ENCODE data around the gene ZNF839. TPM values are rescaled to one million over a fixed set of nuclear protein-coding genes. Genes with fewer than 3 reads are reported as not detected.

The ZNF839 gene
- polyA plus RNA-seq, 1 of the 3 experiments (the other 2 are of a cell fraction) = 15.4 TPM

GRCh38 chr14:102280376-102280962 lies 39.1 kb upstream of the ZNF839 start (continued):
- TF ChIP-seq RXRA (IDR thresholded peaks at IDR 0.05; ENCODE audit: borderline replicate concordance, low read depth) = no peak
- TF ChIP-seq YY1 (IDR thresholded peaks at IDR 0.05; ENCODE audit: low read depth) = no peak
- TF ChIP-seq EP300 (IDR thresholded peaks at IDR 0.05; ENCODE audit: borderline replicate concordance in 1 of 2, low read depth in 1 of 2, low read length in 1 of 2) = peak in 1 of 2 experiments; percentile 52; a peak in 1 of 4 replicates
- peak; percentile 54; the same call in 1 of the 2 replicates for TF ChIP-seq FOSL2 (IDR thresholded peaks at IDR 0.05; ENCODE audit: borderline replicate concordance, low read depth)
- TF ChIP-seq SMC3 (IDR thresholded peaks at IDR 0.05; ENCODE audit: low read depth, low read length) = no peak
- TF ChIP-seq SIN3A (IDR thresholded peaks at IDR 0.05; ENCODE audit: borderline replicate concordance, low read depth, low read length) = no peak
- no peak for TF ChIP-seq CTCF (IDR thresholded peaks at IDR 0.05)
- no peak for TF ChIP-seq CHD2 (IDR thresholded peaks at IDR 0.05; ENCODE audit: low read length, partially characterized antibody)

GRCh38 chr14:102282751-102283465 lies 36.6 kb upstream of the ZNF839 start:
- no peaks in the 10 kb centered on the region for H3K9me3 ChIP-seq
- no peak overlapping the region for H3K4me3 ChIP-seq (ENCODE audit: low read depth in 2 of 2, low read length in 1 of 2)
- POLR2A ChIA-PET = no interaction called here
- H3K9ac ChIP-seq = no peak overlapping the region
- H3K27ac ChIP-seq (ENCODE audit: low read depth in 2 of 2, low read length in 1 of 2) = no peak overlapping the region
- H3K79me2 ChIP-seq (ENCODE audit: insufficient read depth) = no peaks in the 10 kb centered on the region
- CTCF ChIA-PET = interaction anchor here (1.3 to 1.4 kb wide), 3 partner anchors 30 to 32 kb away, joined by 3 to 4 read pairs (median 3); no protein-coding TSS in a partner anchor
- no peaks in the 10 kb centered on the region for H3K36me3 ChIP-seq (replicated peaks in 1 of 2; ENCODE audit: control insufficient read depth in 1 of 2, insufficient read depth in 2 of 2, low read length in 1 of 2)
- TF ChIP-seq NRF1 (IDR thresholded peaks at IDR 0.05; ENCODE audit: low read depth, low read length) (no peak), SMC3 (IDR thresholded peaks at IDR 0.05; ENCODE audit: low read depth, low read length) (no peak), USF2 (IDR thresholded peaks at IDR 0.05; ENCODE audit: borderline replicate concordance, low read depth, low read length) (no peak), RXRA (IDR thresholded peaks at IDR 0.05; ENCODE audit: borderline replicate concordance, low read depth) (no peak), SIN3A (IDR thresholded peaks at IDR 0.05; ENCODE audit: borderline replicate concordance, low read depth, low read length) (no peak), TEAD4 (IDR thresholded peaks at IDR 0.05; ENCODE audit: borderline replicate concordance, insufficient read depth) (no peak), GABPA (IDR thresholded peaks at IDR 0.05; ENCODE audit: low read depth) (no peak), FOSL2 (IDR thresholded peaks at IDR 0.05; ENCODE audit: borderline replicate concordance, low read depth) (no peak), RFX5 (IDR thresholded peaks at IDR 0.05; ENCODE audit: low read length) (no peak), PBX3 (IDR thresholded peaks at IDR 0.05) (no peak), TCF12 (IDR thresholded peaks at IDR 0.05) (no peak)
- TF ChIP-seq, protein P1, sequence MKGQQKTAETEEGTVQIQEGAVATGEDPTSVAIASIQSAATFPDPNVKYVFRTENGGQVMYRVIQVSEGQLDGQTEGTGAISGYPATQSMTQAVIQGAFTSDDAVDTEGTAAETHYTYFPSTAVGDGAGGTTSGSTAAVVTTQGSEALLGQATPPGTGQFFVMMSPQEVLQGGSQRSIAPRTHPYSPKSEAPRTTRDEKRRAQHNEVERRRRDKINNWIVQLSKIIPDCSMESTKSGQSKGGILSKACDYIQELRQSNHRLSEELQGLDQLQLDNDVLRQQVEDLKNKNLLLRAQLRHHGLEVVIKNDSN (IDR thresholded peaks at IDR 0.05; ENCODE audit: borderline replicate concordance, low read depth) = no peak
- no peaks in the 10 kb centered on the region for H3K27me3 ChIP-seq (ENCODE audit: insufficient read depth)
- 90% methylated on average over 9 of the region's 9 CpGs for WGBS (ENCODE audit: low lambda C conversion rate)
- no peak for DNase-seq
- peaks cover 26% of the 10 kb centered on the region for H3F3A ChIP-seq (replicated peaks; ENCODE audit: insufficient read depth)
- no peaks in the 10 kb centered on the region for H4K20me1 ChIP-seq (ENCODE audit: insufficient read depth)
- H3K9me2 ChIP-seq = no peaks in the 10 kb centered on the region
- no peak overlapping the region for H3K4me2 ChIP-seq
- H3K4me1 ChIP-seq (ENCODE audit: control insufficient read depth in 1 of 2, insufficient read depth in 2 of 2, low read depth in 1 of 2, low read length in 1 of 2) = peaks cover 2 to 23% of the 10 kb centered on the region in 2 experiments; a peak in 2 of 4 replicates
- no peak overlapping the region for H2AFZ ChIP-seq (ENCODE audit: low read depth)
